GM19099 (cell line): Measurements from ENCODE around the gene MICAL1.

ENCODE experiments used
- POLR2A ChIP-seq: IDR thresholded peaks from 3 replicates; pipeline ENCODE4 v1.6.1; 2011; ENCODE audit warnings: low read depth; ENCODE audit not compliant: insufficient read length; ENCODE audit errors: extremely low read depth

Gene MICAL1

GRCh38 chr6:109478841-109479624 is 23.5 kb upstream of the MICAL1 start:
- no peak for TF ChIP-seq POLR2A

- no peak for TF ChIP-seq POLR2A
Observed at GRCh38 chr6:109478222-109478805, 22.7 kb upstream of the MICAL1 start.

GRCh38 chr6:109477725-109478124 is 22.2 kb upstream of the MICAL1 start:
- TF ChIP-seq POLR2A, result no peak

- TF ChIP-seq POLR2A, result no peak
Observed at GRCh38 chr6:109477184-109477583, 21.6 kb upstream of the MICAL1 start.

GRCh38 chr6:109475625-109476024 is 20.1 kb upstream of the MICAL1 start:
- no peak for TF ChIP-seq POLR2A

GRCh38 chr6:109474995-109475394 is 19.4 kb upstream of the MICAL1 start:
- no peak for TF ChIP-seq POLR2A

- no peak for TF ChIP-seq POLR2A
Observed at GRCh38 chr6:109473120-109473519, 17.5 kb upstream of the MICAL1 start.

- no peak for TF ChIP-seq POLR2A
Observed at GRCh38 chr6:109472132-109472995, 16.8 kb upstream of the MICAL1 start.

GRCh38 chr6:109471105-109471810 is 15.7 kb upstream of the MICAL1 start:
- no peak for TF ChIP-seq POLR2A

GRCh38 chr6:109469591-109470189 is 14.1 kb upstream of the MICAL1 start:
- no peak for TF ChIP-seq POLR2A

GRCh38 chr6:109467696-109468095 is 12.1 kb upstream of the MICAL1 start:
- TF ChIP-seq POLR2A, result no peak

GRCh38 chr6:109466212-109466923 is 10.8 kb upstream of the MICAL1 start:
- TF ChIP-seq POLR2A, result no peak

- TF ChIP-seq POLR2A, result no peak
Observed at GRCh38 chr6:109465772-109466171, 10.2 kb upstream of the MICAL1 start.
